ENCODE measurements around the gene NUBP1.
"Not testable (repeated sequence)": the region's sequence is repeated elsewhere in the genome, so short reads cannot be mapped to it uniquely, and the experiment has no call there.

Gene NUBP1

DNA sequence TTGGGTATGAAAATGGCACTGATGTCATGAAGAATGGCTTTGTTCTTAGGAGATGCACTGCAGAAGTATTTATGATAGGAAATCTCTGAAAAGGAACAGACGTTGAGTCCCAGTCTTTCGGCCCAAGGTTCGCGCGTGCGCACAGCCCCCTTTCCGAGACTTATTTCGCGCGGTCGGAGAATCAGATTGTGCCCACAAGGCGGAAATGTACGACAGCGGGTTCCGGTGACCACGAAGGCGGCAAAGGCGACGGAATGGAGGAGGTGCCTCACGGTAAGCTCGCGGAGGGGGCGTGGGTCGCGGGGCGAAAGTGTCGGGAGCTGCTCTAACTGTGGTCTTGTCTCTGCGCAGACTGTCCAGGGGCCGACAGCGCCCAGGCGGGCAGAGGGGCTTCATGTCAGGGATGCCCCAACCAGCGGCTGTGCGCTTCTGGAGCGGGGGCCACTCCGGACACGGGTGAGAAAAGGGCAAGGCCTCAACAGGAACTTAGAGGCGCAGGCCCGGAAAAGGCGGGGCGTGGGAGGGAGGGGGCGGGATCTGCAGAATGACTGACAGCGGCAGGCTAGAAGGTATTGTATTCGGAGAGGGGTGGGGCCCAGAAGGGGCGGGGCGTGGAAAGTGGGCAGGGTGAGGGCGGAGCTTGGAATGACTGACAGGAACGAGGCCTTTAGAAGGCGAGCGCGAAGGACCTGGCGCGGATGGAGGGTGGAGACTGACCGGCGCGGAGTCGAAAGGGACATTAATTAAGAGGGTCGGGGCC is at the start of gene NUBP1:
TSS of gene NUBP1 (plus strand) at position 233 of the 760 bp plus-strand sequence. CDS start at position 255, 22 bp downstream.
- peak; percentile 98 for DNase-seq (ENCODE audit: low read depth)

DNA sequence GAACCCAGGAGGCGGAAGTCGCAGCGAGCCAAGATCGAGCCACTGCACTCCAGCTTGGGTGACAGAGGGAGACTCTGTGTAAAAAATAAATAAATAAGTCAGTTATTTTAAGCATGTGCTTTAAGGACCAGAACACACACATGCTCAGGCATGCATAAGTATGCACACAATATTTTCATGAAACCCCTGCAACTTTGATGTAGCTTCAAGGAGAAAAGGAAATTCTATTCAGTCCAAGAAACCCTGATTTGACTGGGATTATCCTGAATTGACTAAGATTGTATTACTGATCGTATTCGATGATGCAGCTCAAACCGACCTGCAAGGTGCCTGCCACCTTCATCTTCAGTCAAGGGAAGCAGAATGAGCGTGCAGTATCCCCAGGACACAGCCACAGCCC is 49.8 kb upstream of the NUBP1 start:
- no peak for DNase-seq (ENCODE audit: low read depth)

DNA sequence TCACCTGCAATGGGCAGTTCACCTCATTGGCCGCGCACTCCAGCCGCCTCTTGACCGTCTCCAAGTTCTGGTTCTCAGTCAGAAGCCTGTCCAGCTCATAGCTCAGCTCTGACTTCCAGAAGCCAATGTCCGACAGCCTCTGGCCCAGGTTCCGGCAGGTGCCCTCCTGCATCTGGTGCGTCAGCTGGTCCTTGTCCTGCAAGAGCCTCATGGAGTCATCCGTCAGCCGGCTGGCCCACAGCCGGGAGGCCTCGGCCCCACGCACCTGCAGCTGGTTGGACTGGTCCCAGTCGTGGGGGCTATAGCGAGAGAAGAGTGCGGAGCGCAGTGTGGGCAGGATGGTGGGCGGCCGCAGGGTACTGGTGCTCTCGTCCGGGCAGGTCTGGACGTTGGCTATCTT is 49.3 kb upstream of the NUBP1 start:
- no peak for DNase-seq (ENCODE audit: low read depth)

DNA sequence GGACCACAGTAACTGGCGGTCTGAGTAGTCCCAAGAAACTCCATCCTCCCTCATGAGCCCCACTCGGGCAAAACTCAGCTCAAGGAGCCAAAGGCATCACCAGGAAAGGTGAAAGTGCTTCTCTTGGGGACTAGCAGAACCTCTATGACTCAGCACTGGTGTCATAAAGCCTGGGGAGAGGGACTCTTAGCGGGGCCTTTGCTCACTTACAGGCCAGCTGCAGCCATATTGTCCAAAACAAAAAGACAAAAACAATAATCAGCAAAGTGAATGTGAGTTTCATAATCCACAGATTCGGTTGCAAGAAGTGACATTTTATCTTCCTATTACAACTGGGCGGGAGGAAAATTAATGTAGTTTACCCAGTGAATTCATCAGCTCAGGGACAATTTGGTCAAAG is 48.8 kb upstream of the NUBP1 start, which contains the start of gene TEKT5:
TSS of gene TEKT5 (minus strand) at position 101 of the 400 bp plus-strand sequence. CDS start at position 44, 57 bp downstream.
- no peak for DNase-seq (ENCODE audit: low read depth)

DNA sequence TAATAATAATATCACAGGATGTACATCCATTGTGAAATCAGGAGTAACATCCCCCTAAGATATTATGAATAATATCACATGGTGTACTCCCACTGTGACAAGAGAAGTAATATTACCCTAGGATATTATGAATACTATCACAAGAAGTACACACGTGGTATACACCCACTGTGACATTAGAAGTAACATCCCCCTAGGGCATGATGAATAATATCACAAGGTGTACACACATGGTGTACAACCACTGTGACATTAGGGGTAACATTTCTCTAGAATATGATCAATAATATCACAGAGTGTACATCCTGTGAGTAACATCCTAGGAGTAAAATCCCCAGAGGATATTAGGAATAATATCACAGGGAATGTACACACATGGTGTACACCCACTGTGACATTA is 43.9 kb upstream of the NUBP1 start:
- DNase-seq (ENCODE audit: low read depth), result no peak

DNA sequence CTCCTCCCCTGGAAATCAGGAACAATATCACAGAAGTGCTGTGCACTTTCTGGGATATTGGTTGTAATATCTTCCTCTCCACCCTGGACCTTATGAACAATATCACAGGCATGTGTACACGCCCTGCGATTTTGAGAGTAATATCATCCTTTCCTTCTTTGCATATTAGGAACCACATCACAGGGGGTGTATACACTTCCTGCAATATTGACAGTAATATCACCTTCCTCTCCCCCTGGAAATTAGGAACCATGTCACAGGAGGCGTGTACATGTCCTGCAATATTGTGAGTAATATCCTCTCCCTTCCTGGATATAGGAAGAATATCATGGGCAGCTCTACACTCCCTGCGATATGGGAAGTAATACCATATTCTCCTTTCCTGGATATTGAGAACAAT is 34.7 kb upstream of the NUBP1 start:
- DNase-seq (ENCODE audit: low read depth), result no peak

DNA sequence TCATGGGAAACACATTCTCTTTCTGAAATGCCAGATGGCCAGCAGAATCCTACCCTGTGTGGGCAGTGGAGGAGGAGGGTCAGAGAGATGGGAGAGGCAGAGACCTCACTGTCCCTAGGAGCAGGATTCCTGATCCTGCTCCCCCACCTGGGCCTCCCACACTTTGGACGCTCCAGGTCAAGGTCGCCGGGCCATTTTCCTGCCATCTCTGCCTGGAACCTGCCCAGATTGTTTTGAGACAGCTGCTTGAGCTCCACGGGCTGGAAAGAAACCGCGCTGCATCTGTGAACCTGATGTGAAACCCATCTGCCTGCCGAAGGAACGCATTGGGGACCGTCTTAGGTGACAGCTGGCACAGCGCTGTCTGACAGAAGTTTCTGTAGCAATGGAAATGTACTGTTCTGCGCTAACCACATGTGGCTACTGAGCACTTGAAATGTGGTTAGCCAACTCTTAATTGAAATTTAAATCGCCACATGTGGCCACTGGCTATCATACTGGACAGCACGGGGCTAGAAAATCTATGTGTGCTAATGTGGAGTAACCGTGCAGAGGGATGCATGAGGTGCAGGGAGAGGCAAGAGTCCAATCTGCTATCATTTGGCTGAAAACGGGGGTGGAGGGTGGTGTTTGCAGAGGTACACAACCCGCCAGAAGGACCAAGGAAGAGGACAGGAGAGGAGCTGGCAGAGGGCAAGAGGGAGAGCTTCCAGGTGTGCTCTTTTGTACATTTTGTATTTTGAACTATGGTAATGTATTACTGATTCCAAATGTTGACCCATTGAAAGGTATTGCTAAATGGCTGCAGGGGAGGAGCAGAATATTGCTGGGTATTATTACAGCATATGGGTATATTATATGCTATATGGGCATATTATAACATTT is 15.4 kb upstream of the NUBP1 start:
- no peak for DNase-seq (ENCODE audit: low read depth)

DNA sequence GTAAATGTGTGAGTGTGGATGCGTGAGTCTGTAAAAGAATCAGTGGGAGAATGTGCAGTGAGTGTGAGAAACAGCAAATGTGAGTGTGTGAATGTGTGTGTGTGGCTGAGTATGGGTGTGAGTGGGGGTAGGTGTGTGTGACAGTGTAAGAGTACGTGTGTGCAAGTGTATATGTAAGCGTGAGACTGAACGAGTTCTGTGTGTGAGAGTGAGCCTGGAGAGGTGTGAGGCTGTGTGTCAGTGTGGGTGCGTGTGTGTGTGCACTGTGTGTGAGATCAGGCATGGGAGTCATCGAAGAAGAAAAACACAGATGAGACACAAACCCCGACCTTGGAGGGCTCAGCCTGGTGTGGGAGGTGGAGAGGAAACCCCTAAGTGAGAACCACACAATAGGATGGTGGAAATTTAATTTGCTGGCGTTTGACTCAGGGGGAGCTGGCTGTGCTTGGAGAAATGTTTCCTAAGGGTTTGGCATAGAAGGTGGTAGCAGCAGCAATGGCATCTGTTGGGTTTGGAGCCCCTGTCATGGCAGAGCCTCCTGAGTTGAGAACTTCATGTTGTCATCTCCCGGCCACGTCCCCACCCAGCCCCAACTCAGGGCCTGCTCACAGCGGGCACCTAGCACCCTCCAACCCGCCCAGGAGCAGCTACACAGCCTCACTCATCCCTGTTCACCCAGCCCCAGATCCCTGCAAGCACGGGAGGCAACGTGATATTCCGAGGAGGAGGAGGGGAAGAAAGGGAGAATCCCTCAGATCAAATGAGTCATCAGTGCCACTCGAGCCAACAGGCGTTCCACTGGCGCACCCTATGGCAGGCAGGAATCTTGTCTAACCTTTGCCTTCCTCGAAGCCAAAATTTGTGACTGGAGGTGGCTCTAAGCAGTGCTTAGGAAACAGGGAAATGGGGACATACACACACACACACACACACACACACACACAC is 14.3 kb upstream of the NUBP1 start:
- peak; percentile 6 for DNase-seq (ENCODE audit: low read depth)

DNA sequence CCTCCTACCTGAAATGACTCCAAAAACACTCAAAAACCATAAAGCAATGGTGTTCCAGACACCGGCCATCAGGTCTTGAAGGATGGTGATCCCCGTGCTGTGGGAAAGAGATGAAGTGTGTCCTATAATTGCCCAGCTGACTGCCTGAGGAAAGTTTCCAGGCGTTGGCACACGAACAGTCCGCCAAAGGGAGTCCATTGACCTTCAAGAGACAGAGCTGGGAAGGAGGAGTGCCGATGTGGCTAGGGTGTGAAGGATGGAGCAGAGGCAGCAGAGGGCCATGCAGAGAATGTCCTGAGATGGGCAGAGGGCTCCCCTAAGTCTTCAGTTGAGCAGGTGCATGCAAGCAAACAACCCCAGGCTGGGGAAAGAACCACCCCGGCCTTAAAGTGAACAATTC is 11.9 kb upstream of the NUBP1 start:
- DNase-seq (ENCODE audit: low read depth), result no peak

DNA sequence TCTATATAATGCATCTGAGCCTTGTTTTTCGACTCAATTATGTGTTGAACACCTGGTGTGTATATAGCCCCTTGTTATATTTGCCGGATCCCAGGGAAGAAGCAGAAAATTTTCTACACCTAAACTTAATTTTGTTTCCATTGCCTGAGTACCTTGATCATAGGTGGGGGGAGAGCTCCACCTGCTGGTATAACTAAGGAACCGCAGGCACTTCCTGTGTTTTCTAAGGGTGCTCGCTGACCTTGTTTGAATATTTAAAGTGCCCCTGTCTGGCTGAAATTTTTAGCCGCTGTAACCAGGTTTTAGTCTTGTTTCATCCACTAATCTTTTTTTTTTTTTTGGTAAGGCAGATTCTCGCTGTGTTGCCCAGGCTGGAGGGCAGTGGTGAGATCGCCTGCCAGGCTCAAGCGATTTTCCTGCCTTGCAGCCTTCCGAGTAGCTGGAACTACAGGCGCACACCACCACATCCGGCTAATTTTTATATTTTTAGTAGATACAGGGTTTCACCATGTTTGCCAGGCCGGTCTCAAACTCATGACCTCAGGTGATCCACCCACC is 6.5 kb upstream of the NUBP1 start:
- peak; percentile 50 for DNase-seq (ENCODE audit: low read depth)

DNA sequence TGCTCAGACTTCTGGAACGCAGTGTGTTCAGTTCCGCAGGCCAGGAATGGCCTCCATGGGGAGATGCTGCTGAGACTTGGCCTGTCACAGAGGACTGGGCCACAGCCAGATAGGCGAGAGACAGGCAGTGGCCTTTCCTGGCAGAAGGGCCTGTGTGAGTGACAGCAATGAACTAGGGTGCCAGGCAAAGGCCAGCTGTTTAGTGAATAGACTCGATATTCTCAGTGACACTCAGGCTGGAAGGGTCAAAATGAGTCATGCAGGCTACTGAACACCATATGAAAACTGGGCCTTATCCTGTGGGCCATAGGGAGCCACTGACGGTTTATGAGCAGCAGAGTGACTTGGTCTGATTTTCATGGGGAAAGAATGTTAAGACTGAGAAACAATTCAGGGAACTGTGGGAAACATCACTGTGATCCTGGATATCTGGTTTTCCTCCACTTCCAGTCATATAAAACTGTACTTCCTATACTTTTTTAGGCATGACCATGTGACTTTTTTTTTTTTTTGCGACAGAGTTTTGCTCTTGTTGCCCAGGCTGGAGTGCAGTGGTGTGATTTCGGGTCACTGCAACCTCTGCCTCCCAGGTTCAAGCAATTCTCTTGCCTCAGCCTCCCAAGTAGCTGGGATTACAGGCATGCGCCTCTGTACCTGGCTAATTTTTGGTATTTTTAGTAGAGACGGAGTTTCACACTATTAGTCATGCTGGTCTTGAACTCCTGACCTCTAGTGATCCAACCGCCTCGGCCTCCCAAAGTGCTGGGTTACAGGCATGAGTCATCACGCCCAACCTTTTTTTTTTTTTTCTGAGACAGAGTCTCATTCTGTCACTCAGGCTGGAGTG is 5.2 kb upstream of the NUBP1 start:
- peak; percentile 60 for DNase-seq (ENCODE audit: low read depth)

DNA sequence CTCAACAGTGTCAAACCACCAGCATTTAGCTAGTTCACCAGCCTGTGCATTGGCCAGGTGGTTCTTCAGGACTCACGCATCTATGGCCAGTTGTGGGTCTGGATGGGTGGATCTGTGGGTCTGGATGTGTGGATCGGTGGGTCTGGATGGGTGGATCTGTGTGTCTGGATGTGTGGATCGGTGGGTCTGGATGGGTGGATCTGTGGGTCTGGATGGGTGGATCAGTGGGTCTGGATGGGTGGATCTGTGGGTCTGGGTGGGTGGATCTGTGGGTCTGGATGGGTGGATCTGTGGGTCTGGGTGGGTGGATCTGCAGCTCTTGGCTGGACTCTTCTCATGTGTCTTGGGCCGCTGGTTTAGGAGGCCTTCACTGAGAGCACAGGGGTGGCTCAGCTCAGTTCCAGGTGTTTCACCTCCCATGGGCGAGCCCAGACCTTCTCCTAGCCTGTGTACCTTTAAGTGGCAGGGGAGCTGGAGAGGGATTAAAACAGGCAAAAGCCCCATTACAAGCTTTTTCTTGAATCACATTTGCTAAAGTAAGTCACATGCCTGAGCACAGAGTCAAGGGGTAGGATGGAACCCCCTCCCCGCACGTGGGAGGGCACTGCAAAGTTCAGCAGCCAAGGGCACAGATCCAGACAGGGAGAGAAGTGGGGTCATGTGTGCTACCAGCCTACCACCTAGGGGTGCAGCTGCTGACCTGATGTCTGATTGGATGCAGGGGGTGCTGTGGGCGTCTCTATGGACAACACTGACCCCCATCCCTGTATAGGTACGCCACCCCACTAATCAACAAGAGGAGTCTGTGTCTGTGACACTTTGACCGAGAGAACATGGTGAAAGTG is 3.4 kb upstream of the NUBP1 start:
- no peak for DNase-seq (ENCODE audit: low read depth)

DNA sequence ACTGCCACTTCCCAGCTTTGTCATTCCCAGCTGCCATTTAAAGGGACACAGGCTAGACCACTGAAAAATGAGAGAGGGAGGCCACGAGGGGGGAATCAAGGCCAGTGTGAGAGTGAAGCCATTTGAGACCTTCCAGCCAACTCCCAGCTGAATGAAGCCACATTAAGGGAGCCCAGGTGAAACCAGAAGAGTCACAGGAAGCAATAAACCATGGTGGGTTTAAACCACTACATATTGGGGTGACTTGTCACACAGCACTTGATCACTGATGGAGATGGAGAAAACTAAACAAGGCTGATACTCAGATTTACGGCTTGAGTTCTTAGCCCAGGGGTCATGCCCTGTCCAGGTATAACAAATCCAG is 2.8 kb upstream of the NUBP1 start:
- DNase-seq (ENCODE audit: low read depth), result no peak

DNA sequence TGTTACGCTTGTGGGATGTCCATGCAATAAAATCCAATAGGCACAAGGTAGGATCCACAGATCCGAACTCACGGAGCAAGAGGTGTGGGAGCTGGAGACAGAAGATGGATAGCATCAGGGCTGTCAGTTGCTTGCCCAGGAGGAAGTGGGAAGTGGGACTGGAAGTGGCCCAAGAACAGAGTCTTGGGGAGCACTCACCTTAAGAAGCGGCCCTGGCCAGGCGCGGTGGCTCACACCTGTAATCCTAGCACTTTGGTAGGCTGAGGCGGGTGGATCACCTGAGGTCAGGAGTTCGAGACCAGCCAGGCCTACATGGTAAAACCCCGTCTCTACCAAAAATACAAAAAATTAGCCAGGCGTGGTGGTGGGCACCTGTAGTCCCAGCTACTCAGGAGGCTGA is 2.4 kb upstream of the NUBP1 start:
- not testable (repeated sequence) for DNase-seq (ENCODE audit: low read depth)

DNA sequence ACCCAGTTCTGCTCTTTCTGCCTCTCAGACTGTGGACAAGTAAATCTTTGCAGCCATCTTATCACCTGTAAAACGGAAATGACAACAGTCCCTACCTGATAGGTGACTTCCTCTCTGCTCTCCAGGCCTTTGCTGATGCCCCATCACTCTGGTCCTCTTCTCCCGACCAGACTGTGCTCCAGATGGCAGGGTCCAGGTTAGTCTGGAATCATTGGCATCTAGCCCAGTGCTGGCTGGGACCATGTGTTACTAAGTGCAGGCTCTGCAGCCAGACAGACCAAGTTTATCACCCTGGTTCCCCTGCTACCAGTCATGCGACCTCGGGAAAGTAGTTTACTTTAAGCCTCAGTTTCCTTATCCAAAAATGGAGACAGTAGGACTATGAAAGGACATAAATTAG is 1.8 kb upstream of the NUBP1 start:
- no peak for DNase-seq (ENCODE audit: low read depth)

DNA sequence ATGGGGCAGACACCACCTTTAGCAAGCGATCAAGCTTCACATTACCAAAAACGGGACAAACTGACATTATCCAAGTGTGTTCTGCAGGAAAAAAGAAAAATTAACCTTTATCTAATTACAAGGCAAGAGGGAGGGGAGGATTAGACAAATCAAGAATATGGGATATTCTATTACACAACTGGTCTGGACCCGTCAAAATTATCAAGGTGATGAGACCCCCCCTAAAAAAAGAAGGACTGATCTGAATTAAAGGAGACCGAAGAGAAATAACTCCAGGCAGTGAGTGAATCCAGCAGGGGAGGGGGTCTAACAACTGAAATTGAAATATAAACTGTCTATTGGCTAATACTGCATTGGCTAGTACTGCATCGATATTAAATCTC is 424 bp upstream of the NUBP1 start:
- DNase-seq (ENCODE audit: low read depth), result no peak

DNA sequence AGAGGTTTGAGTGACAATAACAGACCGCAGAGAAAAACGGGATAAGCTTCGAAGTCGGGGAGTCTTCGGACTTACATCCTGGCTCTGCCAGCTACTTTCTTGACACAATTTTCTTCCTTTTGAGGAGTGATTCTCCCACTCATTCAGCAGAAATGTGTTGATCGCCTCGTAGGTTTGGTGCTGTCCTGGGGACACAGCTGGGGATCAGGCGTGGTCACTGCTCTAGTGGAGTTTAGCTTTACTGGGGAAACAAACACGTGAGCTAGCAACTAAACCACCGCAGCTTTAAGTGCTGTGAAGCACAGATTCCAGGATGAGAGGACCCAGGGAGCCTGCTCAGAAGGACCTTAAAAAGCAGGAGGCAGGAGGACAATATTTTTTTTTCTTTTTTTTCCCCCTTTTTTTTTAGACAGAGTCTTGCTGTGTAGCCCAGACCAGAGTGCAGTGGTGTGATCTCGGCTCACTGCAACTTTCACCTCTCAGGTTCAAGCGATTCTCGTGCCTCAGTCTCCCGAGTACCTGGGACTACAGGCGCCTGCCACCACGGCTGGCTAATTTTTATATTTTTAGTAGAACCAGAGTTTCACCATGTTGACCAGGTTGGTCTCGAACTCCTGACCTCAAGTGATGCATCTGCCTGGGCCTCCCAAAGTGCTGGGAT is 858 bp downstream of the NUBP1 start:
- DNase-seq (ENCODE audit: low read depth), result peak; percentile 6

DNA sequence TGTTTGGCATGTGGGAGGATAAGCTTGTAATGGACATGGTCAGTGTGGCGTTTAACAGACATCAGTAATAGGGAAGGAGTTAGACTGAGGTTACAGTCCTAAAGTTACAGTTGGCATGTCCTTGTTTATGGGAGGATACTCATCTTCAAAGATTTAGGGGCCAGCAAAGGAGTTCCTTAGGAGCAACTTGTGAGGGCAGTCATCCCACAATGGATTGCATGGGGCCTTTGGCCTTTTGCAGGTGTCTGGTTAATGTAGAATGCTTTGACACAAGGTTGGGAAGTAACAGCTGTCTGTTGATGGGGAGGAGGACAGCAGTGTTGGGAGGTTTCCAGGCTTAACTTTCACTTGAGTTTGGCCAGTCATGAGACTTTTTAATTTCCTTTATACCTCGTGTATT is 2.2 kb downstream of the NUBP1 start:
- DNase-seq (ENCODE audit: low read depth), result no peak

DNA sequence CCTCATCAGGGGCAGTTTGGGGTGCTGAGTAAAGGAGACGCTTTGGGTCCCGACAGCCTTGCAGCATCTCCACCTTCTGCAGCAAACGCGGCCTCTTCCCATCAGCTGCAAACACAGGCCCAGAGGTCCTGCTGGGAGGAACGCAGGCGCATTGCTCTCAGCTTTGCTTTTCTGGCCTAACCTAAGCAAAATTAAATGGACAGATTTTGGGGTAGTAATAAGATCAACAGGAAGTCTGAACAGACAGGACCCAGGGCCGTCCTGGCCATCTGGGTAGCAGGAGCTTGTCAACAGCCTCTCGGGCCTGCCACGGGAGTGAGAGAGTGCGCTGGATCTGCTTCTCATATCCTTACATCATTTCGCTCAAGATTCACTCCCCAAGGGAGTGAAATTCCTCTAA is 7.2 kb downstream of the NUBP1 start:
- DNase-seq (ENCODE audit: low read depth), result no peak
